ENCODE measurements around the gene STX2.

GRCh38 chr12:130799051-130799450 is 40.0 kb downstream of the STX2 start:
- TF ChIP-seq CTCF (conservative IDR thresholded peaks at IDR 0.05; ENCODE audit: low read length) (no peak), EZH2phosphoT487 (IDR thresholded peaks at IDR 0.05; ENCODE audit: borderline replicate concordance, low read depth, low read length) (no peak)

Measured in OCI-LY7 (cell line).